Prostate gland (tissue), 2 donors: ENCODE data around the gene SEC24C. TPM values are rescaled to one million over a fixed set of nuclear protein-coding genes. Genes with fewer than 3 reads are reported as not detected.

ENCODE experiments used
- DNase-seq: peaks from one replicate; pipeline ENCODE4 v3.0.0-alpha.2; 2019; ENCODE audit warnings: low spot score
- H3K27ac ChIP-seq, 2 donors: fragments of 200-600 bp; sonication (generic); 2 replicates each; pipeline ENCODE4 v1.5.1; 2017 to 2019
- H3K27me3 ChIP-seq: fragments of 200-600 bp; sonication (generic); replicated peaks from 2 replicates; pipeline ENCODE4 v1.5.1; 2019; ENCODE audit not compliant: insufficient read depth
- H3K36me3 ChIP-seq, 2 donors: fragments of 200-600 bp; sonication (generic); 1 replicate in 1 of 2; 2 replicates in 1 of 2; pipeline versions ENCODE4 v1.5.1 to v1.8.1; 2017 to 2019
- H3K4me1 ChIP-seq: fragments of 200-600 bp; sonication (generic); replicated peaks from 2 replicates; pipeline ENCODE4 v1.5.1; 2019
- H3K4me3 ChIP-seq, 2 donors: fragments of 200-600 bp; sonication (generic); 2 replicates each; pipeline ENCODE4 v1.5.1; 2017 to 2019
- H3K9me3 ChIP-seq: fragments of 200-600 bp; sonication (generic); 2 replicates; pipeline ENCODE4 v1.5.1; 2017
- POLR2A ChIP-seq: fragments of 450-650 bp; IDR thresholded peaks from one replicate; pipeline ENCODE4 v1.6.1; 2016; ENCODE audit warnings: antibody characterized with exemption, mild to moderate bottlenecking
- POLR2AphosphoS5 ChIP-seq: sonication (generic); formaldehyde crosslinking; IDR thresholded peaks from one replicate; pipeline ENCODE4 v1.6.1; 2017; ENCODE audit warnings: antibody characterized with exemption
- WGBS: methylation state at CpG from one replicate; pipeline ENCODE4 v1.1.5; 2018; 5-methylcytosine and 5-hydroxymethylcytosine counted together
- intact Hi-C: fragments of 100-400 bp; cut with DNase I; formaldehyde crosslinking; loops from one replicate; pipeline ENCODE4 v1.14.2; 2022
- total RNA-seq, 2 donors: library from RNA; depleted of rRNA; stranded (reverse); fragments of >200 nt; gene quantifications; one replicate each; pipeline ENCODE4 v1.1.0, GENCODE V29; 2016
- TF ChIP-seq, protein P1 (sequence below), 4 experiments: fragments of 200-600 bp in 2 of 4; fragments of 450-650 bp in 2 of 4; sonication (generic) in 2 of 4; IDR thresholded peaks; 1 replicate in 3 of 4; 2 replicates in 1 of 4; pipeline ENCODE4 v1.5.1; 2016 to 2019; ENCODE audit warnings: antibody characterized with exemption in 4 of 4, mild to moderate bottlenecking in 2 of 4, moderate library complexity in 2 of 4

SEC24C gene
- total RNA-seq, 2 donors from 2014 or later = 80.7 to 87.6 TPM

GRCh38 chr10:73810358-73810734 is 66.2 kb downstream of the SEC24C start:
- no peaks in the 10 kb centered on the region for H3K27me3 ChIP-seq
- 73% methylated on average over 7 of the region's 7 CpGs for WGBS
- no peaks in the 10 kb centered on the region for H3K4me1 ChIP-seq
- H3K36me3 ChIP-seq = peaks cover 0 to 15% of the 10 kb centered on the region in 2 donors
- H3K27ac ChIP-seq = peak overlapping the region in 1 of 2 donors; percentile 90
- no peaks in the 10 kb centered on the region for H3K9me3 ChIP-seq
- no peak for DNase-seq
- TF ChIP-seq, protein P1, sequence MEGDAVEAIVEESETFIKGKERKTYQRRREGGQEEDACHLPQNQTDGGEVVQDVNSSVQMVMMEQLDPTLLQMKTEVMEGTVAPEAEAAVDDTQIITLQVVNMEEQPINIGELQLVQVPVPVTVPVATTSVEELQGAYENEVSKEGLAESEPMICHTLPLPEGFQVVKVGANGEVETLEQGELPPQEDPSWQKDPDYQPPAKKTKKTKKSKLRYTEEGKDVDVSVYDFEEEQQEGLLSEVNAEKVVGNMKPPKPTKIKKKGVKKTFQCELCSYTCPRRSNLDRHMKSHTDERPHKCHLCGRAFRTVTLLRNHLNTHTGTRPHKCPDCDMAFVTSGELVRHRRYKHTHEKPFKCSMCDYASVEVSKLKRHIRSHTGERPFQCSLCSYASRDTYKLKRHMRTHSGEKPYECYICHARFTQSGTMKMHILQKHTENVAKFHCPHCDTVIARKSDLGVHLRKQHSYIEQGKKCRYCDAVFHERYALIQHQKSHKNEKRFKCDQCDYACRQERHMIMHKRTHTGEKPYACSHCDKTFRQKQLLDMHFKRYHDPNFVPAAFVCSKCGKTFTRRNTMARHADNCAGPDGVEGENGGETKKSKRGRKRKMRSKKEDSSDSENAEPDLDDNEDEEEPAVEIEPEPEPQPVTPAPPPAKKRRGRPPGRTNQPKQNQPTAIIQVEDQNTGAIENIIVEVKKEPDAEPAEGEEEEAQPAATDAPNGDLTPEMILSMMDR (IDR thresholded peaks at IDR 0.05) = no peak
- no peak for TF ChIP-seq POLR2AphosphoS5
- TF ChIP-seq POLR2A = no peak
- peak overlapping the region; percentile 97 to 98 for H3K4me3 ChIP-seq
- intact Hi-C loops = no loop called here

- TF ChIP-seq, protein P1 (IDR thresholded peaks at IDR 0.05) = no peak
- TF ChIP-seq POLR2AphosphoS5 (no peak), POLR2A (no peak)
- Histone ChIP-seq H3K36me3 (peaks cover 0 to 10% of the 10 kb centered on the region in 2 donors), H3K4me1 (no peaks in the 10 kb centered on the region), H3K27me3 (no peaks in the 10 kb centered on the region), H3K9me3 (no peaks in the 10 kb centered on the region), H3K4me3 (peak overlapping the region; percentile 97 to 98), H3K27ac (peak overlapping the region; percentile 86 to 90)
- under 1% methylated on average over 58 of the region's 63 CpGs for WGBS
- intact Hi-C loops = no loop called here
- no peak for DNase-seq
These were observed 66.7 kb downstream of the SEC24C start for GRCh38 chr10:73810735-73811465.

DNA sequence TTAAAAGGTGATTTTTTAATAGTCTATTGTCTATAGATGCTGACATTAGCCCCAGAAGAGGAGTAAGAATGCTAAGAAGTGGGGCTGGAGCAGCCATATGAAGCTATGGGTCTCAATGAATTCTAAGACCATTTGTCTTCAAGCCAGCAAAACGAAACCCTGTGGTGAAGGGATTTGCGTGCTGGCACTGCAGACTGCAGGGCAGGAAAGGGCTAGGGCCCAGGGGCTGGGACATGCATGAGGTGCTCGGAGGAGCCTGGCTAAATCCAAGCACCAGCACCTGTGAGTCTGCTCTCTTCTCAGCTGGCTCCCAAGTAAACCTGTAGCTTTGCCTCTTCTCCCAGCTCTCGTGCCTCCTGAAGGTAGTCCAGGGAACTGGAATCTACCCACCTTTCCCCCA is 68.5 kb downstream of the SEC24C start:
- TF ChIP-seq, protein P1 (IDR thresholded peaks at IDR 0.05) = no peak
- TF ChIP-seq POLR2A = no peak
- TF ChIP-seq POLR2AphosphoS5 = no peak
- DNase-seq = no peak

DNA sequence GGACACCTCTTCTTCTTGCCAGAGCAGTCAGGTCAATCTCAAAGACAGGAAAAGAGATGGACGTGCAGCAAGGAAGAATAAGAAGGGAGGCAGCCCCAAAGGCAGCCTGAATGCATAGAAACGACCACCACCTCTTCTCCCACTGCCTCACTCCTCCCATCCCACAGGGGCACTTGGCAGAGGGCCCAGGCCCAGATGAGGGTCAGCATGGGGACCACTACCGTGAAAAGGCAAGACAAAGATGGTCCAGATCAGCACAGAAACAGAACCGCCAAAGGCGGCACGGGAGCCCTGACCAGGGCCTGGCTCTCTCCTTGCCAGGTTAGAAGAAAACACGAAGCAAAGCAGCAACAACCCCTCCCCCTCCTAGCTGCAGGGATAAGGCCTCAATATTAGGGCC is 69.2 kb downstream of the SEC24C start:
- H3K27ac ChIP-seq = no peak overlapping the region
- no peak for DNase-seq
- H3K4me3 ChIP-seq = no peak overlapping the region
- WGBS = 80% methylated on average over 7 of the region's 7 CpGs
- H3K27me3 ChIP-seq = no peaks in the 10 kb centered on the region
- H3K9me3 ChIP-seq = no peaks in the 10 kb centered on the region
- intact Hi-C loops = no loop called here
- no peaks in the 10 kb centered on the region for H3K4me1 ChIP-seq
- H3K36me3 ChIP-seq = no peaks in the 10 kb centered on the region
- TF ChIP-seq POLR2AphosphoS5 (no peak), POLR2A (no peak)
- TF ChIP-seq, protein P1 (IDR thresholded peaks at IDR 0.05) = no peak

More for the DNA sequence above, 68.5 kb downstream of the SEC24C start:
- Histone ChIP-seq H3K36me3 (peaks cover 0 to 2% of the 10 kb centered on the region in 2 donors), H3K9me3 (no peaks in the 10 kb centered on the region), H3K27me3 (no peaks in the 10 kb centered on the region), H3K4me3 (no peak overlapping the region), H3K4me1 (no peaks in the 10 kb centered on the region), H3K27ac (no peak overlapping the region)
- intact Hi-C loops = no loop called here
- WGBS = 83% methylated on average over 4 of the region's 4 CpGs
